ENCODE data around the gene POU2F1. TPM values are rescaled to one million over a fixed set of nuclear protein-coding genes. Genes with fewer than 3 reads are reported as not detected.
A peak's percentile ranks its signal among the peaks of the same experiment; 100 is the strongest.

POU2F1 gene
- total and polyA plus RNA-seq, 2 donors (not counting 3 experiments of a cell fraction or from before 2014, with no cell fraction given), result 6.0 to 12.9 TPM

DNA sequence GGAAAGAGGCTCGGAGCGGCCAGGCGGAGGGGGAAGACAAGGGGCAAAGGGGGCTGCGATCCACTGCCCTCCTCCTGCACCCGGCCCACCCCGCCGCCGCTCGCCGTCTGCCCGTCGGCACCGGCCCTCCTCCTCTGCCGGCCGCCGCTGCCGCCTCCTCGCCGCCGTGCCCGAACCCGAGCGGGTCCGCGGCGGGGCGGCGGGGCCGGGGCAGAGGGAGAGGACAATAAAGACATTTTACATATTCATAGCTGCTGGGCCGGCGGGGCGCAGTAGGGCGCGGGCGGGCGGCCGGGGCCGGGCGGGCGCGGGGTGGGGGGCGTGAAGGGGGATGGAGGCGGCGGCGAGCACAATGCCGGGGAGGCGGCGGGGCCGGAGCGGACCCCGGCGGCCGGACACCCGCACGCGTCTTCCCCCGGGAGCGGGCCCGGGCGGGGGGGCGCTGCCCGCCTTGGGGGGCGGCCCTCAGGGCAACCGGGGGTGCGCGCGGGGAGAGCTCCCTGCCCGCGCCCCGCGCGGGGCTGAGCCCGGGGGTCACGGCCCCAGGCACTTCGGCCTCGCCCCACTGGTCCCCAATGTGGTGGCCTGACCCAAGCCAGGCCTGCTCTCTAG is 546 bp downstream of the POU2F1 start:
- Histone ChIP-seq H3K36me3 (ENCODE audit: control insufficient read depth in 2 of 2, extremely low read depth in 1 of 2, insufficient read depth in 2 of 2, low read length in 2 of 2) (no peaks in the 10 kb centered on the region), H2AFZ (ENCODE audit: low read depth, low read length) (peak overlapping the region; percentile 69), H3K27me3 (ENCODE audit: control insufficient read depth in 2 of 2, insufficient read depth in 2 of 2, low read length in 2 of 2) (no peaks in the 10 kb centered on the region), H3K79me2 (ENCODE audit: control insufficient read depth, insufficient read depth, low read length) (peaks cover 42% of the 10 kb centered on the region), H3K4me1 (ENCODE audit: control insufficient read depth, extremely low read depth, insufficient read depth, low read length) (peaks cover 8% of the 10 kb centered on the region), H3K9ac (replicated peaks; ENCODE audit: extremely low read depth, insufficient read depth, low read length) (peak overlapping the region; percentile 83), H3K4me2 (ENCODE audit: insufficient read depth, low read length) (peak overlapping the region; percentile 37), H3K9me1 (replicated peaks; ENCODE audit: control insufficient read depth, extremely low read depth, insufficient read depth, low read length) (no peaks in the 10 kb centered on the region), H4K20me1 (replicated peaks; ENCODE audit: control insufficient read depth, extremely low read depth, insufficient read depth, low read length) (no peaks in the 10 kb centered on the region), H3K27ac (ENCODE audit: insufficient read depth, low read depth, low read length) (peak overlapping the region; percentile 62), H3K4me3 (replicated peaks in 1 of 3; ENCODE audit: insufficient read depth in 1 of 3, low read depth in 1 of 3, low read length in 3 of 3) (peak overlapping the region; percentile 77 to 95 (median 88)), H3K9me3 (replicated peaks; ENCODE audit: control insufficient read depth, insufficient read depth, low read length) (no peaks in the 10 kb centered on the region)
- BruUV-seq (replicated peaks), result no TSS peak
- FAIRE-seq, result no peak
- TF ChIP-seq GATA2 (IDR thresholded peaks at IDR 0.05; ENCODE audit: insufficient read depth, insufficient read length, low read depth, low read length) (no peak), FOS (IDR thresholded peaks at IDR 0.05; ENCODE audit: borderline replicate concordance, insufficient read depth, low read length) (no peak), POLR2AphosphoS5 (IDR thresholded peaks at IDR 0.05; ENCODE audit: insufficient read depth, low read depth, low read length) (no peak), EZH2 (IDR thresholded peaks at IDR 0.05; ENCODE audit: borderline replicate concordance, low read depth, low read length, severe bottlenecking) (no peak), JUN (IDR thresholded peaks at IDR 0.05; ENCODE audit: borderline replicate concordance, insufficient read depth, insufficient read length, low read depth) (no peak), MYC (IDR thresholded peaks at IDR 0.05; ENCODE audit: low read depth, low read length) (no peak)
- TF ChIP-seq, protein P1, sequence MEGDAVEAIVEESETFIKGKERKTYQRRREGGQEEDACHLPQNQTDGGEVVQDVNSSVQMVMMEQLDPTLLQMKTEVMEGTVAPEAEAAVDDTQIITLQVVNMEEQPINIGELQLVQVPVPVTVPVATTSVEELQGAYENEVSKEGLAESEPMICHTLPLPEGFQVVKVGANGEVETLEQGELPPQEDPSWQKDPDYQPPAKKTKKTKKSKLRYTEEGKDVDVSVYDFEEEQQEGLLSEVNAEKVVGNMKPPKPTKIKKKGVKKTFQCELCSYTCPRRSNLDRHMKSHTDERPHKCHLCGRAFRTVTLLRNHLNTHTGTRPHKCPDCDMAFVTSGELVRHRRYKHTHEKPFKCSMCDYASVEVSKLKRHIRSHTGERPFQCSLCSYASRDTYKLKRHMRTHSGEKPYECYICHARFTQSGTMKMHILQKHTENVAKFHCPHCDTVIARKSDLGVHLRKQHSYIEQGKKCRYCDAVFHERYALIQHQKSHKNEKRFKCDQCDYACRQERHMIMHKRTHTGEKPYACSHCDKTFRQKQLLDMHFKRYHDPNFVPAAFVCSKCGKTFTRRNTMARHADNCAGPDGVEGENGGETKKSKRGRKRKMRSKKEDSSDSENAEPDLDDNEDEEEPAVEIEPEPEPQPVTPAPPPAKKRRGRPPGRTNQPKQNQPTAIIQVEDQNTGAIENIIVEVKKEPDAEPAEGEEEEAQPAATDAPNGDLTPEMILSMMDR (IDR thresholded peaks at IDR 0.05; ENCODE audit: extremely low read depth in 1 of 2, insufficient read depth in 1 of 2, low read depth in 1 of 2, low read length in 2 of 2), result no peak
- TF ChIP-seq, protein P2, sequence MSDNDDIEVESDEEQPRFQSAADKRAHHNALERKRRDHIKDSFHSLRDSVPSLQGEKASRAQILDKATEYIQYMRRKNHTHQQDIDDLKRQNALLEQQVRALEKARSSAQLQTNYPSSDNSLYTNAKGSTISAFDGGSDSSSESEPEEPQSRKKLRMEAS (IDR thresholded peaks at IDR 0.05; ENCODE audit: insufficient read depth, insufficient read length), result no peak
- ChIA-PET CTCF (interaction anchor here (0.8 to 2.2 kb wide), 9 partner anchors 12 to 493 kb away, joined by 3 to 28 read pairs (median 5); no protein-coding TSS in a partner anchor), POLR2A (interaction anchor here (0.6 to 0.9 kb wide), 2 partner anchors 173 to 345 kb away, joined by 3 to 7 read pairs; partner anchors contain the start of gene TADA1)
- intact Hi-C loops (cut with micrococcal nuclease) (loop anchor here (2.0 to 5.0 kb wide), 3 partner anchors 331 to 502 kb away; partner anchors contain the start of gene CREG1), dilution Hi-C loops (cut with MboI; ENCODE audit: extremely low pct_ligation_motif_present, low sequenced_read_pairs) (no loop called here)
- peak; percentile 7 for DNase-seq (ENCODE audit: low read depth, low spot score)
